ENCODE measurements around the gene PERP.
A peak's percentile ranks its signal among the peaks of the same experiment; 100 is the strongest.
"Not testable (repeated sequence)": the region's sequence is repeated elsewhere in the genome, so short reads cannot be mapped to it uniquely, and the experiment has no call there.

The PERP gene

GRCh38 chr6:138104618-138105213, 2.5 kb downstream of the PERP start:
- no peak for FAIRE-seq

GRCh38 chr6:138103871-138104270, 3.3 kb downstream of the PERP start:
- no peak for FAIRE-seq

GRCh38 chr6:138101946-138102731, 5.1 kb downstream of the PERP start:
- FAIRE-seq: no peak

GRCh38 chr6:138099832-138100231, 7.4 kb downstream of the PERP start:
- no peak for FAIRE-seq

GRCh38 chr6:138098306-138098705, 8.9 kb downstream of the PERP start:
- no peak for FAIRE-seq

GRCh38 chr6:138094260-138094659, 13.0 kb downstream of the PERP start:
- no peak for FAIRE-seq

- peak; percentile 55 for FAIRE-seq
Observed at GRCh38 chr6:138093632-138094031, 13.6 kb downstream of the PERP start.

GRCh38 chr6:138092686-138093085, 14.5 kb downstream of the PERP start:
- no peak for FAIRE-seq

GRCh38 chr6:138089325-138089724, 17.9 kb downstream of the PERP start:
- FAIRE-seq: no peak

GRCh38 chr6:138088326-138088762, 18.9 kb downstream of the PERP start:
- FAIRE-seq: no peak

GRCh38 chr6:138087593-138088325, 19.5 kb downstream of the PERP start:
- no peak for FAIRE-seq

- no peak for FAIRE-seq
Observed at GRCh38 chr6:138086573-138087196, 20.5 kb downstream of the PERP start.

- FAIRE-seq: no peak
Observed at GRCh38 chr6:138085839-138086222, 21.4 kb downstream of the PERP start.

GRCh38 chr6:138084904-138085838, 22.0 kb downstream of the PERP start:
- FAIRE-seq: no peak

GRCh38 chr6:138082232-138082631, 25.0 kb downstream of the PERP start:
- FAIRE-seq: no peak

GRCh38 chr6:138079556-138079955, 27.7 kb downstream of the PERP start:
- FAIRE-seq: not testable (repeated sequence)

GRCh38 chr6:138078491-138078890, 28.7 kb downstream of the PERP start:
- FAIRE-seq: no peak

- FAIRE-seq: peak; percentile 85
Observed at GRCh38 chr6:138073264-138073663, 34.0 kb downstream of the PERP start.

- no peak for FAIRE-seq
Observed at GRCh38 chr6:138063726-138064125, 43.5 kb downstream of the PERP start.

- no peak for FAIRE-seq
Observed at GRCh38 chr6:138054982-138055381, 52.2 kb downstream of the PERP start.

- FAIRE-seq: no peak
Observed at GRCh38 chr6:138052783-138053182, 54.4 kb downstream of the PERP start.

- no peak for FAIRE-seq
Observed at GRCh38 chr6:138044972-138045371, 62.2 kb downstream of the PERP start.
